Thyroid gland (tissue), 4 donors: Measurements from ENCODE around the gene GABRA6. TPM values are rescaled to one million over a fixed set of nuclear protein-coding genes. Genes with fewer than 3 reads are reported as not detected.

ENCODE experiments used
- DNase-seq, 2 donors: peaks; one replicate each; pipeline ENCODE4 v3.0.0-alpha.2; 2019
- H3K27ac ChIP-seq, 3 donors: fragments of 200-600 bp; sonication (generic); 1 replicate in 2 of 3; 2 replicates in 1 of 3; pipeline ENCODE4 v1.5.1; 2016 to 2019; ENCODE audit warnings: mild to moderate bottlenecking in 1 of 3, moderate library complexity in 1 of 3
- H3K27me3 ChIP-seq: fragments of 200-600 bp; sonication (generic); one replicate; pipeline ENCODE4 v1.5.1; 2019
- H3K36me3 ChIP-seq, 2 donors: fragments of 200-600 bp; sonication (generic); one replicate each; pipeline ENCODE4 v1.5.1; 2016 to 2019
- H3K4me1 ChIP-seq, 2 donors: fragments of 200-600 bp; sonication (generic); one replicate each; pipeline ENCODE4 v1.5.1; 2017 to 2019
- H3K4me3 ChIP-seq, 3 donors: fragments of 200-600 bp; sonication (generic); replicated peaks in 1 of 3; 1 replicate in 2 of 3; 2 replicates in 1 of 3; pipeline ENCODE4 v1.5.1; 2016; ENCODE audit warnings: mild to moderate bottlenecking in 1 of 3
- H3K9me3 ChIP-seq: fragments of 200-600 bp; sonication (generic); one replicate; pipeline ENCODE4 v1.5.1; 2017
- POLR2A ChIP-seq, 2 donors: fragments of 450-650 bp; IDR thresholded peaks; one replicate each; pipeline ENCODE4 v1.6.1; 2017; ENCODE audit warnings: antibody characterized with exemption in 2 of 2, mild to moderate bottlenecking in 2 of 2, moderate library complexity in 1 of 2
- WGBS, 2 donors: methylation state at CpG; one replicate each; pipeline ENCODE4 v1.1.5; 2017; 5-methylcytosine and 5-hydroxymethylcytosine counted together
- intact Hi-C: fragments of 100-400 bp; cut with DNase I; formaldehyde crosslinking; loops from one replicate; pipeline ENCODE4 v1.15.1; 2023
- total RNA-seq, 4 donors: library from RNA; depleted of rRNA; stranded (reverse); fragments of >200 nt; gene quantifications; one replicate each; pipeline ENCODE4 v1.2.3, GENCODE V29; 2016
- TF ChIP-seq, protein P1 (sequence below), 6 experiments: fragments of 200-600 bp in 3 of 6; fragments of 450-650 bp in 3 of 6; sonication (generic) in 3 of 6; IDR thresholded peaks; one replicate each; pipeline ENCODE4 v1.5.1; 2016 to 2019; ENCODE audit warnings: antibody characterized with exemption in 6 of 6, mild to moderate bottlenecking in 2 of 6, inconsistent platforms in 1 of 6, moderate library complexity in 1 of 6

GABRA6 gene
- total RNA-seq, 4 donors from 2014 or later: not detected

DNA sequence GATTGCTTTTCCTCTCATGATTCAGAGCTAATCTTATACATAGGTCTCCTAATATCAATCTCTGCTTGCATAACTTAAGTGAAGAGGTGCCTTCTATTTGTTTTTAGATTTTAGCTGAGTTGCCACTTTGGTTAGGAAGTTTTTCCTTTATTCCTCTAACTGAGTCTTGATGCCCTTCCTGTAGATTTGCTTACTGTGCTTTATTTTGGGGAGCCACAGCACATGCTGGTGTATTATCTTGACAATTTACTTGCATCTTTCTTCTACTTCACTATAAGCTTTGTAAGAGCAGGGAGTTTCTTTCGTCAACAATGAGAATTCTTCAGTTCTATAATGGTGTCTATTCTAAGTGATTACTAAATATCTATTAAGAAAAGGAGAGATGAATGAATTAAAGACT lies 54.9 kb downstream of the GABRA6 start:
- TF ChIP-seq POLR2A (IDR thresholded peaks at IDR 0.05): no peak
- TF ChIP-seq, protein P1, sequence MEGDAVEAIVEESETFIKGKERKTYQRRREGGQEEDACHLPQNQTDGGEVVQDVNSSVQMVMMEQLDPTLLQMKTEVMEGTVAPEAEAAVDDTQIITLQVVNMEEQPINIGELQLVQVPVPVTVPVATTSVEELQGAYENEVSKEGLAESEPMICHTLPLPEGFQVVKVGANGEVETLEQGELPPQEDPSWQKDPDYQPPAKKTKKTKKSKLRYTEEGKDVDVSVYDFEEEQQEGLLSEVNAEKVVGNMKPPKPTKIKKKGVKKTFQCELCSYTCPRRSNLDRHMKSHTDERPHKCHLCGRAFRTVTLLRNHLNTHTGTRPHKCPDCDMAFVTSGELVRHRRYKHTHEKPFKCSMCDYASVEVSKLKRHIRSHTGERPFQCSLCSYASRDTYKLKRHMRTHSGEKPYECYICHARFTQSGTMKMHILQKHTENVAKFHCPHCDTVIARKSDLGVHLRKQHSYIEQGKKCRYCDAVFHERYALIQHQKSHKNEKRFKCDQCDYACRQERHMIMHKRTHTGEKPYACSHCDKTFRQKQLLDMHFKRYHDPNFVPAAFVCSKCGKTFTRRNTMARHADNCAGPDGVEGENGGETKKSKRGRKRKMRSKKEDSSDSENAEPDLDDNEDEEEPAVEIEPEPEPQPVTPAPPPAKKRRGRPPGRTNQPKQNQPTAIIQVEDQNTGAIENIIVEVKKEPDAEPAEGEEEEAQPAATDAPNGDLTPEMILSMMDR (IDR thresholded peaks at IDR 0.05): no peak
- Histone ChIP-seq H3K4me1 (no peaks in the 10 kb centered on the region), H3K9me3 (no peaks in the 10 kb centered on the region), H3K27ac (no peak overlapping the region), H3K4me3 (no peak overlapping the region), H3K27me3 (no peaks in the 10 kb centered on the region), H3K36me3 (no peaks in the 10 kb centered on the region)
- intact Hi-C loops: no loop called here
- DNase-seq: no peak
- 84 to 95% methylated on average over 1 of the region's 1 CpG for whole genome bisulfite sequencing, 2 donors

DNA sequence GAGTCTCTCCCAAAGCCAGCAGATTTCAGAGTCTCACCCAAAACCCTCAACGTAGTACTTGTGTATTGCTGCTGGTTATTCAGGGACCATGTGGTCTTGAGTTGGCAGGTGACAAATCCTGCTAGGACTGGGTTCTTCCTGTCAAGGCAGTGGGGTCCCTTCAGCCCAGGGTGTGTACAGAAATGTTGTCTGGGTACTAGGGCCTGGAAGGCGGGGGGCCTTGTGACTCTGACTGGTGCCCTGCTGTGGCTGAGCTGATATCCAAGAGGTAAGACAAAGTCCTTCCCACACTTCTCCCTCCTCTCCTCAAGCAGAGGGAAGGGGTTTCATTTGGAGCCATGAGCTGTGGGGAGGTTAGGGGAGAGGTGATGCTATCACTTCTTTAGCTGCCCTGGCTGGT lies 58.8 kb downstream of the GABRA6 start:
- H3K9me3 ChIP-seq: no peaks in the 10 kb centered on the region
- H3K36me3 ChIP-seq: no peaks in the 10 kb centered on the region
- H3K27me3 ChIP-seq: no peaks in the 10 kb centered on the region
- intact Hi-C loops: no loop called here
- H3K4me3 ChIP-seq: no peak overlapping the region
- no peak for TF ChIP-seq POLR2A (IDR thresholded peaks at IDR 0.05)
- TF ChIP-seq, protein P1 (IDR thresholded peaks at IDR 0.05): no peak
- H3K27ac ChIP-seq: no peak overlapping the region
- no peak for DNase-seq
- 85 to 92% methylated on average over 2 of the region's 2 CpGs for WGBS, 2 donors
- H3K4me1 ChIP-seq: no peaks in the 10 kb centered on the region

DNA sequence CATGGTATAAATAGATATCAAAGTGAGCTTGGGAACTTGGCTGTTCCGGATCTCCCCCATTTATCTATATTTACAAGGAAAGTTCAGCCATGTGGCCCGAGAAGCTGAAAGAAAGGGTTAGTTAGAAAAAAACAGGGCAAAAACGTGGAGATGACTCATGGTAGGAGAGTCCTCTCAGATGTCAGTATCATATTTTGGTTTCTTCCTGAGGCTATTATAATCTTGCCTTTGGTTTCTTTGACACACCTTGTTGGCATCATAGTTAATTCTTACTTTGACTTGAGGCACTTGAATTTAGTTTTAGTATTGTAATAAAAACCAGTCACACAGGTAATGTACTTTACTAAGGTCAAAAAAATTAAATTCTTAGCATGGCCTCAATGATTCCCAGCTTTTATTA lies 59.9 kb downstream of the GABRA6 start:
- intact Hi-C loops: no loop called here
- WGBS, 2 donors: 59 to 72% methylated on average over 3 of the region's 3 CpGs

DNA sequence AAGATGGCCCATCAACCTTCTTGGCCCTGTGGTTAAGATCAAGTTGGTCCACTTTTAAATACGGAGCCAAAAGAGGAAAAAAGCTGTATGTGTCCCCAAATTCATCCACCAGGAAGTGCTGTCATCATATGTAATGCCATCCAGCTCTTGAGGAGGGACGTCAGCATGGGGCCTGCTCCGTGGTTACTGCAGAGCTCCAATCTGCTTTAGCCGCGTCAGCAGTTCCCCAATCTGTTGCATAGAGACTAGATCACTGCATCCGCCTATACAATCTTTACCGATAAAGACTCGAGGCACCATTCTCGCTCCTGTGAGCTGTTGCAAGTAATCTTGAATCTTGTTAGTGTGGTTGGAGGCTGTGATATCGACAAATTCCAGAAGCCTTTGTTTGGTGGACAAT lies 65.7 kb downstream of the GABRA6 start:
- H3K27ac ChIP-seq: no peak overlapping the region
- no peaks in the 10 kb centered on the region for H3K9me3 ChIP-seq
- H3K36me3 ChIP-seq: no peaks in the 10 kb centered on the region
- 90 to 93% methylated on average over 10 of the region's 10 CpGs for WGBS, 2 donors
- no peak for TF ChIP-seq POLR2A (IDR thresholded peaks at IDR 0.05)
- TF ChIP-seq, protein P1 (IDR thresholded peaks at IDR 0.05): no peak
- no peak overlapping the region for H3K4me3 ChIP-seq
- no peaks in the 10 kb centered on the region for H3K4me1 ChIP-seq
- H3K27me3 ChIP-seq: no peaks in the 10 kb centered on the region
- no peak for DNase-seq
- intact Hi-C loops: no loop called here

More for the DNA sequence above, 59.9 kb downstream of the GABRA6 start:
- H3K27ac ChIP-seq: no peak overlapping the region
- no peaks in the 10 kb centered on the region for H3K27me3 ChIP-seq
- TF ChIP-seq, protein P1 (IDR thresholded peaks at IDR 0.05): no peak
- no peak for TF ChIP-seq POLR2A (IDR thresholded peaks at IDR 0.05)
- H3K9me3 ChIP-seq: no peaks in the 10 kb centered on the region
- no peaks in the 10 kb centered on the region for H3K4me1 ChIP-seq
- no peak overlapping the region for H3K4me3 ChIP-seq
- H3K36me3 ChIP-seq: no peaks in the 10 kb centered on the region
- DNase-seq: no peak

Other genes with a start within 250 kb of the GABRA6 start
- 1 to 10 TPM in 2 of 4 donors, under 1 TPM in 2; 0.11 to 4.6 (median 1.3) TPM for gene GABRB2, start 139.0 kb upstream of the GABRA6 start, total RNA-seq
- not detected for gene GABRA1, start 162.4 kb downstream of the GABRA6 start, total RNA-seq